HL-60 (cell line): ENCODE measurements around the gene TAF5L.

ENCODE experiments used
- DNase-seq, 2 experiments: peaks; one replicate each; pipeline ENCODE4 v3.0.0-alpha.2; 2010 to 2020; ENCODE audit warnings: low read depth in 1 of 2, low spot score in 1 of 2
- H3K27ac ChIP-seq: fragments of 250-450 bp; sonication (Bioruptor Pico); replicated peaks from 2 replicates; pipeline ENCODE4 v1.5.1; 2020; ENCODE audit warnings: mild to moderate bottlenecking, moderate library complexity
- H3K27me3 ChIP-seq: fragments of 250-450 bp; sonication (Bioruptor Pico); 2 replicates; pipeline ENCODE4 v1.5.1; 2021; ENCODE audit warnings: mild to moderate bottlenecking, moderate library complexity; ENCODE audit not compliant: insufficient read depth, poor library complexity, severe bottlenecking
- H3K4me3 ChIP-seq: replicated peaks from 2 replicates; pipeline ENCODE4 v1.5.1; 2011; ENCODE audit warnings: mild to moderate bottlenecking, control low read depth, low read length; ENCODE audit not compliant: insufficient read depth
- CTCF ChIP-seq: IDR thresholded peaks from one replicate; pipeline ENCODE4 v1.5.1; 2011; ENCODE audit warnings: low read length, control low read depth, inconsistent platforms; ENCODE audit not compliant: insufficient read depth
- GABPA ChIP-seq: IDR thresholded peaks from 2 replicates; pipeline ENCODE4 v1.6.1; 2012; ENCODE audit warnings: low read depth
- POLR2AphosphoS5 ChIP-seq: IDR thresholded peaks from 2 replicates; pipeline ENCODE4 v1.6.1; 2012; ENCODE audit warnings: low read depth
- SPI1 ChIP-seq: IDR thresholded peaks from 2 replicates; pipeline ENCODE4 v1.6.1; 2012; ENCODE audit warnings: low read depth, mild to moderate bottlenecking, borderline replicate concordance
- TF ChIP-seq, protein P1 (sequence below): IDR thresholded peaks from 2 replicates; pipeline ENCODE4 v1.6.1; 2012; ENCODE audit warnings: low read depth; ENCODE audit not compliant: insufficient replicate concordance

The TAF5L gene

DNA sequence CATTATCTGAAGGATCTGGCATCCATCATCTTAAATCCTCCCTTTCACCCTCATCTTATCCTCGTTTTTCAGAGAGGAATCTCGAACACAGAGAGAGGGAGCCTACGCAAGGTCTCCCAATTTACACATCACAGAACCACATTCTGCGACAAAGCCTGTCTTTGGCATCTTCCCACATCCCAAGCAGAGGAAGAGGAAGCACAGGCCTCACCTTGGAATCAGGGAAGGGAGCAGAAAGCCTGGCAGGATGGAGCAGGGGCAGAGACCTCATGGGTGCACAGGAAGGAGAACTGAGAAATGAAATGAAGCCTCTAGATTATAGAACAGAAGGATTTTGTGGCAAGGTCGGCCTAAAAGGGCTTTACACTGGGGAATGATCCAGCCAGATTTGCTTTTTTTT, 73.2 kb downstream of the TAF5L start:
- TF ChIP-seq GABPA: no peak
- no peak; the same call in 1 of the 2 replicates for TF ChIP-seq POLR2AphosphoS5
- no peak for TF ChIP-seq SPI1
- TF ChIP-seq, protein P1, sequence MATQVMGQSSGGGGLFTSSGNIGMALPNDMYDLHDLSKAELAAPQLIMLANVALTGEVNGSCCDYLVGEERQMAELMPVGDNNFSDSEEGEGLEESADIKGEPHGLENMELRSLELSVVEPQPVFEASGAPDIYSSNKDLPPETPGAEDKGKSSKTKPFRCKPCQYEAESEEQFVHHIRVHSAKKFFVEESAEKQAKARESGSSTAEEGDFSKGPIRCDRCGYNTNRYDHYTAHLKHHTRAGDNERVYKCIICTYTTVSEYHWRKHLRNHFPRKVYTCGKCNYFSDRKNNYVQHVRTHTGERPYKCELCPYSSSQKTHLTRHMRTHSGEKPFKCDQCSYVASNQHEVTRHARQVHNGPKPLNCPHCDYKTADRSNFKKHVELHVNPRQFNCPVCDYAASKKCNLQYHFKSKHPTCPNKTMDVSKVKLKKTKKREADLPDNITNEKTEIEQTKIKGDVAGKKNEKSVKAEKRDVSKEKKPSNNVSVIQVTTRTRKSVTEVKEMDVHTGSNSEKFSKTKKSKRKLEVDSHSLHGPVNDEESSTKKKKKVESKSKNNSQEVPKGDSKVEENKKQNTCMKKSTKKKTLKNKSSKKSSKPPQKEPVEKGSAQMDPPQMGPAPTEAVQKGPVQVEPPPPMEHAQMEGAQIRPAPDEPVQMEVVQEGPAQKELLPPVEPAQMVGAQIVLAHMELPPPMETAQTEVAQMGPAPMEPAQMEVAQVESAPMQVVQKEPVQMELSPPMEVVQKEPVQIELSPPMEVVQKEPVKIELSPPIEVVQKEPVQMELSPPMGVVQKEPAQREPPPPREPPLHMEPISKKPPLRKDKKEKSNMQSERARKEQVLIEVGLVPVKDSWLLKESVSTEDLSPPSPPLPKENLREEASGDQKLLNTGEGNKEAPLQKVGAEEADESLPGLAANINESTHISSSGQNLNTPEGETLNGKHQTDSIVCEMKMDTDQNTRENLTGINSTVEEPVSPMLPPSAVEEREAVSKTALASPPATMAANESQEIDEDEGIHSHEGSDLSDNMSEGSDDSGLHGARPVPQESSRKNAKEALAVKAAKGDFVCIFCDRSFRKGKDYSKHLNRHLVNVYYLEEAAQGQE: no peak
- TF ChIP-seq CTCF: no peak
- no peak overlapping the region for H3K4me3 ChIP-seq
- no peaks in the 10 kb centered on the region for H3K27me3 ChIP-seq
- DNase-seq: no peak
- H3K27ac ChIP-seq: peak overlapping the region; percentile 95; the same call in 1 of the 2 replicates

- Histone ChIP-seq H3K27me3 (no peaks in the 10 kb centered on the region), H3K4me3 (no peak overlapping the region), H3K27ac (peak overlapping the region; percentile 26)
- no peak for DNase-seq
- TF ChIP-seq, protein P1: no peak
- TF ChIP-seq SPI1 (no peak), GABPA (no peak), CTCF (no peak), POLR2AphosphoS5 (no peak)
These were observed 74.9 kb downstream of the TAF5L start for GRCh38 chr1:229550812-229551567.

DNA sequence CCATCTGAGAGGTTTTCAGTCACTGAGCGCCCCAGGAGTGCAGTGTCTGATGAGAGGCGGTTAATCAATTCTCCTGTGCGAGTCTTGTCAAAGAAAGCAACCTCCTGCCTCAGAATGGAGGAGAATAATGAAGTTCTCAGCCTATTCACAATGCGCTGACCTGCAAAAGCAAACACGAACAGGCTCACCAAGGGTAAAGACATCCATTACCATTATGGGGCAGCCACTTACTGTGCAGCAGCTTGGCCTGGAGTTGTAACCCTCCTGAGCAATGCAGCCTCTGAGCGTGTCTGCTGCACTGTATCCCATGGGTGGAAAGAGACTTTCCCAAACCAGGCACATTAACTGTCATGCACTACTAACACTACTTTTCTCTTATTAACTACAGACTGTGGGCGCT, 78.4 kb downstream of the TAF5L start:
- no peak overlapping the region for H3K27ac ChIP-seq

More for the DNA sequence above, 78.4 kb downstream of the TAF5L start:
- Histone ChIP-seq H3K4me3 (no peak overlapping the region), H3K27me3 (no peaks in the 10 kb centered on the region)
- TF ChIP-seq CTCF: no peak
- no peak for TF ChIP-seq SPI1
- TF ChIP-seq GABPA: no peak
- TF ChIP-seq, protein P1: no peak
- no peak for TF ChIP-seq POLR2AphosphoS5
- DNase-seq: no peak
